Chondrocyte (in vitro differentiated cells): ENCODE measurements around the gene TRIM2. TPM values are rescaled to one million over a fixed set of nuclear protein-coding genes. Genes with fewer than 3 reads are reported as not detected.

ENCODE experiments used
- DNase-seq: peaks from one replicate; pipeline ENCODE4 v3.0.0; 2021; ENCODE audit warnings: mixed read lengths, low spot score
- H3K27ac Mint-ChIP-seq: one replicate; pipeline ENCODE4 v1.8.0; 2021; ENCODE audit warnings: mild to moderate bottlenecking, moderate library complexity, mixed read lengths; ENCODE audit not compliant: unreplicated experiment
- H3K27me3 Mint-ChIP-seq: 2 replicates; pipeline ENCODE4 v1.8.0; 2021; ENCODE audit warnings: low read depth, mixed read lengths
- H3K36me3 Mint-ChIP-seq: 2 replicates; pipeline ENCODE4 v1.8.0; 2021; ENCODE audit warnings: low read depth, mixed read lengths
- H3K4me1 Mint-ChIP-seq: 2 replicates; pipeline ENCODE4 v1.8.0; 2021; ENCODE audit warnings: low read depth, mild to moderate bottlenecking, mixed read lengths
- H3K4me3 Mint-ChIP-seq: one replicate; pipeline ENCODE4 v1.8.0; 2021; ENCODE audit warnings: mild to moderate bottlenecking, moderate library complexity, mixed read lengths; ENCODE audit not compliant: unreplicated experiment
- H3K9me3 Mint-ChIP-seq: 2 replicates; pipeline ENCODE4 v1.8.0; 2021; ENCODE audit warnings: low read depth, mixed read lengths
- total RNA-seq: library from RNA; stranded (reverse); gene quantifications from 3 replicates; pipeline ENCODE4 v1.2.1, GENCODE V29; 2021
- TF ChIP-seq, protein P1 (sequence below): fragments of 200-600 bp; sonication (generic); IDR thresholded peaks from 2 replicates; pipeline ENCODE4 v1.5.0; 2021; ENCODE audit warnings: antibody characterized with exemption, mild to moderate bottlenecking, moderate library complexity

Gene TRIM2
- total RNA-seq, 1 donor from 2014 or later: 18.2 TPM

DNA sequence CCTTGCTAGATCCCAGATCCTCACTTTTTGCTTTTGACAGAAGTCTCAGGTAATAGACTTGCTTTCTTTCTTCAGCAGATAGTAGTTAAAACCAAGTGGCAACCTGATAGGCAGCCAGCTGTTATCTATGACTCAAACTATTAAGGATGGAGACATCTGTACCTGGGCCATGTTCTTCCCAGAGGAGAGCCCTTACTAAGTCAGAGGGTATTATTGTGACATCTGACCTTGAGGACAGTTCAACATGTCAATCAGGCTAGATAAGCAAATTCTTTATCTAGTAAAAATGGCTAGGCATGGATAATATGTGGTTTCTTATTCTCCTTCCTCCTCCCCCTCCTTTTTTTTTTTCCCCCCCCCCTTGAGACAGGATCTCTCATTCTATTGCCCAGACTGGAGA, 39.2 kb downstream of the TRIM2 start:
- Mint-ChIP-seq H3K36me3 (peaks cover 3% of the 10 kb centered on the region), H3K27ac (no peak overlapping the region), H3K9me3 (no peaks in the 10 kb centered on the region), H3K4me3 (no peak overlapping the region), H3K27me3 (no peaks in the 10 kb centered on the region), H3K4me1 (peaks cover 13% of the 10 kb centered on the region)
- no peak for DNase-seq
- TF ChIP-seq, protein P1, sequence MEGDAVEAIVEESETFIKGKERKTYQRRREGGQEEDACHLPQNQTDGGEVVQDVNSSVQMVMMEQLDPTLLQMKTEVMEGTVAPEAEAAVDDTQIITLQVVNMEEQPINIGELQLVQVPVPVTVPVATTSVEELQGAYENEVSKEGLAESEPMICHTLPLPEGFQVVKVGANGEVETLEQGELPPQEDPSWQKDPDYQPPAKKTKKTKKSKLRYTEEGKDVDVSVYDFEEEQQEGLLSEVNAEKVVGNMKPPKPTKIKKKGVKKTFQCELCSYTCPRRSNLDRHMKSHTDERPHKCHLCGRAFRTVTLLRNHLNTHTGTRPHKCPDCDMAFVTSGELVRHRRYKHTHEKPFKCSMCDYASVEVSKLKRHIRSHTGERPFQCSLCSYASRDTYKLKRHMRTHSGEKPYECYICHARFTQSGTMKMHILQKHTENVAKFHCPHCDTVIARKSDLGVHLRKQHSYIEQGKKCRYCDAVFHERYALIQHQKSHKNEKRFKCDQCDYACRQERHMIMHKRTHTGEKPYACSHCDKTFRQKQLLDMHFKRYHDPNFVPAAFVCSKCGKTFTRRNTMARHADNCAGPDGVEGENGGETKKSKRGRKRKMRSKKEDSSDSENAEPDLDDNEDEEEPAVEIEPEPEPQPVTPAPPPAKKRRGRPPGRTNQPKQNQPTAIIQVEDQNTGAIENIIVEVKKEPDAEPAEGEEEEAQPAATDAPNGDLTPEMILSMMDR: no peak

DNA sequence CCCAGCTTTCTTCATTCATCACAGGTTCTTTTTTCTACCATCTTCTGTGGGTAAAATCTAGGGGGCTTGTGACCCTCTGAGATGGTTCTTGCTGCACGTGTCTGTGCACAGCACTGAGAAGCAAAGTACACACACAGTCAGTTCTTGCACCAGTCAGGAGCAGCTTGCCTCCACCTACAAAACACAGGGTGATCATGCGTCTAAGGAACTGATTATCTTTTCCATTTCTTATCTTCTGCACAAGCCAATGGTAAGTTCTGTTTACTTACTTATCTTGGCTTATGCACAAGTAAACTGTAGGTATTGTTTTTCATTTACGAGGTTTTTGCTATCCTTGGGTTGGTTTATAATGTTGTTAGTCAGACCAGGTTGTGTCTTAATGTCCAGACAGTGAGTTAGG, 40.7 kb downstream of the TRIM2 start:
- H3K4me3 Mint-ChIP-seq: no peak overlapping the region
- no peaks in the 10 kb centered on the region for H3K27me3 Mint-ChIP-seq
- peaks cover 3% of the 10 kb centered on the region for H3K36me3 Mint-ChIP-seq
- TF ChIP-seq, protein P1: no peak
- H3K4me1 Mint-ChIP-seq: peaks cover 23% of the 10 kb centered on the region
- no peak for DNase-seq
- no peaks in the 10 kb centered on the region for H3K9me3 Mint-ChIP-seq
- H3K27ac Mint-ChIP-seq: no peak overlapping the region

DNA sequence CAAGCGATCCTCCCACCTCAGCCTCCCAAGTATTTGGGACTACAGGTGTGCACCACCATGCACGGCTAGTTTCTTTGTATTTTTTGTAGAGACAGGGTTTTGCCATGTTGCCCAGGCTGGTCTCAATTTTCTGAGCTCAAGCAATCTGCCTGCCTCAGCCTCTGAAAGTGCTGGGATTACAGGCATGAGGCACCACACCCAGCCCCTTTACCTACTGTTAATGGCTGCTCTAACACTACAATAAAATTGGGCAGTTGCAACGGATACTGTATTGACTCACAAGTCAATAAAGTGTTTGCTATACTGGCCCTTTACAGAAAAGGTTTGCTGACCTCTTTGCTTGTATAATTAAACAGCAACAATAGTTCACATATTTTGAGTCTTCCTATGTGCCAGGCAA, 41.5 kb downstream of the TRIM2 start:
- no peaks in the 10 kb centered on the region for H3K9me3 Mint-ChIP-seq
- H3K4me1 Mint-ChIP-seq: peaks cover 23% of the 10 kb centered on the region
- no peaks in the 10 kb centered on the region for H3K27me3 Mint-ChIP-seq
- H3K36me3 Mint-ChIP-seq: peaks cover 3% of the 10 kb centered on the region
- DNase-seq: no peak
- no peak overlapping the region for H3K27ac Mint-ChIP-seq
- H3K4me3 Mint-ChIP-seq: no peak overlapping the region
- TF ChIP-seq, protein P1: no peak

DNA sequence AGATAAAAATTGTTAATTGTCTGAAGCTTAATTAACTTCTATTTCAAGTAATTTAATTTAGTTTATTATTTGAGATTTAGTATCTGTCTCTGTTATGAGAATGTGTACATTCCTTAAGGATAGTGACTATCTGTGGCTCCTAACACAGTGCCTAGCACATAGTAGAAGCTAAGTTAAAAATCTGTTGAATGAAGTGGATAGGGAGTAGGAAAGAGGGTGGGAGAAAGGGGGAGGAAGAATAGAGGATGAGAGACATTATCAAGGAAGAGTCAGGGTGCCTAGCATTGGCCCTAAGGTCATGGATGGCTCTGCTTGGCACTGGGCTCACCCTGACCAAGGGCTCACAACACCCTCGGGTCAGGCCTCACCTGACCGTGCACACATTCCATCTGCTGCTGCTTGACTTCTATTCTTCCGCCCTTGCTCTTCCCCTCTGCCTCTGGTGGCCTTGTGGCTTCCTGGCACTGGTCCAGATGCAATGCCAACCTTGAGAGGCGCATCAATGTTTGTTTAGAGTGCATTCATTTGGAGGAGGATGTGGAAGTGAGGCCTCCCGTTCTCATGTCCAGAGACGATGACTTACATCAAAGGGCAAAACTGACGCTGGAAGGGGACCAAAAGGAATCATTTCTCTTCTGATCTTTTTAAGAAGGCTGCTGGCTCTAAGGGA, 42.3 kb downstream of the TRIM2 start:
- H3K27ac Mint-ChIP-seq: no peak overlapping the region
- no peaks in the 10 kb centered on the region for H3K9me3 Mint-ChIP-seq
- H3K4me3 Mint-ChIP-seq: no peak overlapping the region
- TF ChIP-seq, protein P1: no peak
- DNase-seq: no peak
- peaks cover 23% of the 10 kb centered on the region for H3K4me1 Mint-ChIP-seq
- no peaks in the 10 kb centered on the region for H3K36me3 Mint-ChIP-seq
- H3K27me3 Mint-ChIP-seq: no peaks in the 10 kb centered on the region

DNA sequence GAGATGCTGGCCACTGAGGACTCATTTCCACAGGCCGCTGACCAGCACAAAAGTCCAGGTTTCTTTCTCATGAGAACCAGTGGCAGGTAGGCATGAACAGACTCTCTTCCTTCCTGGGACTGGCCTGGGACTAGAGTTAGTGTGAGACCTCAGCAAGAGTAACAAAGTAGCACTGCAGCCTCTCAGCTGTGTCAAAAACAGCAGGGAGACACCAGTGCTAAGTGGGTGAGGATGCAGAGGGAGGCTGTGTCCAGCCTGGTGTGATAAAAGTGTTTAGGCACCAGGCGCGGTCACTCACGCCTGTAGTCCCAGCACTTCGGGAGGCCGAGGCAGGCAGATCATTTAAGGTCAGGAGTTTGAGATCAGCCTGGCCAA, 42.9 kb downstream of the TRIM2 start:
- H3K4me3 Mint-ChIP-seq: no peak overlapping the region
- H3K4me1 Mint-ChIP-seq: peaks cover 20% of the 10 kb centered on the region
- no peaks in the 10 kb centered on the region for H3K9me3 Mint-ChIP-seq
- DNase-seq: no peak
- TF ChIP-seq, protein P1: no peak
- H3K27ac Mint-ChIP-seq: no peak overlapping the region
- H3K36me3 Mint-ChIP-seq: no peaks in the 10 kb centered on the region
- no peaks in the 10 kb centered on the region for H3K27me3 Mint-ChIP-seq
